H9 (cell line): ENCODE results near the gene BLTP3A. TPM values are rescaled to one million over a fixed set of nuclear protein-coding genes. Genes with fewer than 3 reads are reported as not detected.

ENCODE experiments used
- DNase-seq: peaks from one replicate; pipeline ENCODE4 v3.0.0-alpha.2; 2017
- H2AFZ ChIP-seq: one replicate; pipeline ENCODE4 v1.6.1; 2013; ENCODE audit warnings: mild to moderate bottlenecking, low read length, control low read depth, moderate library complexity
- H2AK5ac ChIP-seq: 2 replicates; pipeline ENCODE4 v1.6.1; 2013; ENCODE audit warnings: low read length, control low read depth, mixed read lengths; ENCODE audit not compliant: insufficient read length
- H2BK120ac ChIP-seq: one replicate; pipeline ENCODE4 v1.6.1; 2013; ENCODE audit warnings: low read depth, mild to moderate bottlenecking, low read length, control low read depth, inconsistent platforms; ENCODE audit not compliant: poor library complexity, severe bottlenecking
- H2BK12ac ChIP-seq: 2 replicates; pipeline ENCODE4 v1.6.1; 2013; ENCODE audit warnings: low read length, control low read depth, mixed read lengths, low read depth; ENCODE audit not compliant: insufficient read length
- H2BK15ac ChIP-seq: 2 replicates; pipeline ENCODE4 v1.6.1; 2013; ENCODE audit warnings: low read depth, low read length, control low read depth
- H2BK20ac ChIP-seq: one replicate; pipeline ENCODE4 v1.6.1; 2013; ENCODE audit warnings: low read depth, mild to moderate bottlenecking, low read length, control low read depth, inconsistent platforms; ENCODE audit not compliant: poor library complexity, severe bottlenecking
- H2BK5ac ChIP-seq: 2 replicates; pipeline ENCODE4 v1.6.1; 2013; ENCODE audit warnings: low read length, control low read depth, mixed read lengths; ENCODE audit not compliant: insufficient read length
- H3K14ac ChIP-seq: 2 replicates; pipeline ENCODE4 v1.6.1; 2013; ENCODE audit warnings: low read length, control low read depth; ENCODE audit not compliant: insufficient read depth
- H3K18ac ChIP-seq: 2 replicates; pipeline ENCODE4 v1.6.1; 2013; ENCODE audit warnings: low read depth, mild to moderate bottlenecking, mixed read lengths, low read length, control low read depth; ENCODE audit not compliant: insufficient read length
- H3K23ac ChIP-seq: 2 replicates; pipeline ENCODE4 v1.6.1; 2013; ENCODE audit warnings: low read length, control low read depth, mixed read lengths, low read depth; ENCODE audit not compliant: insufficient read length
- H3K23me2 ChIP-seq: 2 replicates; pipeline ENCODE4 v1.6.1; 2013; ENCODE audit warnings: low read depth, mild to moderate bottlenecking, mixed read lengths, low read length, control low read depth; ENCODE audit not compliant: insufficient read length, poor library complexity, severe bottlenecking
- H3K27ac ChIP-seq: 2 replicates; pipeline ENCODE4 v1.5.1; 2013; ENCODE audit warnings: low read length, control low read depth, mixed read lengths, low read depth; ENCODE audit not compliant: insufficient read length
- H3K27me3 ChIP-seq: 2 replicates; pipeline ENCODE4 v1.6.1; 2013; ENCODE audit warnings: low read length, control low read depth, inconsistent platforms; ENCODE audit not compliant: insufficient read depth
- H3K4ac ChIP-seq: 2 replicates; pipeline ENCODE4 v1.6.1; 2013; ENCODE audit warnings: low read depth, mild to moderate bottlenecking, control low read depth, inconsistent platforms, low read length, moderate library complexity
- H3K4me1 ChIP-seq: 2 replicates; pipeline ENCODE4 v1.6.1; 2013; ENCODE audit warnings: low read length, control low read depth, inconsistent platforms; ENCODE audit not compliant: insufficient read depth
- H3K4me2 ChIP-seq: 2 replicates; pipeline ENCODE4 v1.6.1; 2013; ENCODE audit warnings: low read length, control low read depth, mixed read lengths; ENCODE audit not compliant: insufficient read length, insufficient read depth
- H3K56ac ChIP-seq: 2 replicates; pipeline ENCODE4 v1.6.1; 2013; ENCODE audit warnings: low read depth, mild to moderate bottlenecking, mixed read lengths, low read length, control low read depth; ENCODE audit not compliant: insufficient read length
- H3K79me1 ChIP-seq: 2 replicates; pipeline ENCODE4 v1.6.1; 2013; ENCODE audit warnings: low read depth, mild to moderate bottlenecking, moderate library complexity, low read length, control low read depth, inconsistent platforms; ENCODE audit not compliant: insufficient read depth, poor library complexity, severe bottlenecking
- H3K79me2 ChIP-seq: 2 replicates; pipeline ENCODE4 v1.6.1; 2013; ENCODE audit warnings: low read length, control low read depth, inconsistent platforms; ENCODE audit not compliant: insufficient read depth
- H3K9ac ChIP-seq: 2 replicates; pipeline ENCODE4 v1.6.1; 2013; ENCODE audit warnings: low read length, control low read depth, mixed read lengths; ENCODE audit not compliant: insufficient read length; ENCODE audit errors: extremely low read depth
- H3K9me3 ChIP-seq: one replicate; pipeline ENCODE4 v1.6.1; 2013; ENCODE audit warnings: low read depth, low read length, inconsistent platforms; ENCODE audit not compliant: control insufficient read depth
- H3T11ph ChIP-seq: one replicate; pipeline ENCODE4 v1.6.1; 2013; ENCODE audit warnings: mild to moderate bottlenecking, low read length, control low read depth, inconsistent platforms
- H4K20me1 ChIP-seq: one replicate; pipeline ENCODE4 v1.6.1; 2013; ENCODE audit not compliant: control insufficient read depth, insufficient read length, insufficient read depth
- H4K5ac ChIP-seq: 2 replicates; pipeline ENCODE4 v1.6.1; 2013; ENCODE audit warnings: low read depth, mild to moderate bottlenecking, mixed read lengths, low read length, control low read depth; ENCODE audit not compliant: insufficient read length
- H4K8ac ChIP-seq: replicated peaks from 2 replicates; pipeline ENCODE4 v1.6.1; 2013; ENCODE audit warnings: low read length, control low read depth, mixed read lengths, low read depth; ENCODE audit not compliant: insufficient read length
- H4K91ac ChIP-seq: 2 replicates; pipeline ENCODE4 v1.6.1; 2013; ENCODE audit warnings: low read depth, mild to moderate bottlenecking, moderate library complexity, mixed read lengths, low read length, control low read depth; ENCODE audit not compliant: insufficient read length
- H3K27ac Mint-ChIP-seq, 3 experiments: 2 replicates in 2 of 3; 3 replicates in 1 of 3; pipeline ENCODE4 v1.8.0; 2020 to 2021; ENCODE audit warnings: mixed read lengths in 3 of 3, mild to moderate bottlenecking in 1 of 3, moderate library complexity in 1 of 3
- H3K27me3 Mint-ChIP-seq: 2 replicates; pipeline ENCODE4 v1.8.0; 2021; ENCODE audit warnings: low read depth, mild to moderate bottlenecking, moderate library complexity, mixed read lengths
- H3K36me3 Mint-ChIP-seq, 3 experiments: 2 replicates in 2 of 3; 3 replicates in 1 of 3; pipeline ENCODE4 v1.8.0; 2020 to 2021; ENCODE audit warnings: low read depth in 3 of 3, mixed read lengths in 3 of 3; ENCODE audit not compliant: insufficient read depth in 1 of 3
- H3K4me1 Mint-ChIP-seq, 2 experiments: 2 replicates each; pipeline ENCODE4 v1.8.0; 2020; ENCODE audit warnings: mixed read lengths in 2 of 2
- H3K4me3 Mint-ChIP-seq, 2 experiments: 2 replicates in 1 of 2; 3 replicates in 1 of 2; pipeline ENCODE4 v1.8.0; 2020 to 2021; ENCODE audit warnings: mild to moderate bottlenecking in 2 of 2, mixed read lengths in 2 of 2, moderate library complexity in 1 of 2
- H3K9me3 Mint-ChIP-seq, 2 experiments: 2 replicates in 1 of 2; 3 replicates in 1 of 2; pipeline ENCODE4 v1.8.0; 2020; ENCODE audit warnings: mild to moderate bottlenecking in 2 of 2, mixed read lengths in 2 of 2, moderate library complexity in 1 of 2
- WGBS: extraction: QIAGEN DNeasy Blood & Tissue Kit; methylation state at CpG from one replicate; pipeline ENCODE4 v1.1.7; 2013; ENCODE audit warnings: missing lambda C conversion rate, low lambda C conversion rate, mixed read lengths; ENCODE audit not compliant: insufficient read length; ENCODE audit errors: extremely low coverage; 5-methylcytosine and 5-hydroxymethylcytosine counted together
- total RNA-seq: library from RNA; stranded (reverse); gene quantifications from 2 replicates; pipeline ENCODE4 v1.2.1, GENCODE V29; 2021
- TF ChIP-seq, protein P1 (sequence below): fragments of 200-600 bp; sonication (generic); conservative IDR thresholded peaks from 3 replicates; pipeline ENCODE4 v1.8.0; 2021; ENCODE audit warnings: antibody characterized with exemption, mild to moderate bottlenecking

Gene BLTP3A
- total RNA-seq, 1 experiment from 2014 or later = 17.8 TPM

DNA sequence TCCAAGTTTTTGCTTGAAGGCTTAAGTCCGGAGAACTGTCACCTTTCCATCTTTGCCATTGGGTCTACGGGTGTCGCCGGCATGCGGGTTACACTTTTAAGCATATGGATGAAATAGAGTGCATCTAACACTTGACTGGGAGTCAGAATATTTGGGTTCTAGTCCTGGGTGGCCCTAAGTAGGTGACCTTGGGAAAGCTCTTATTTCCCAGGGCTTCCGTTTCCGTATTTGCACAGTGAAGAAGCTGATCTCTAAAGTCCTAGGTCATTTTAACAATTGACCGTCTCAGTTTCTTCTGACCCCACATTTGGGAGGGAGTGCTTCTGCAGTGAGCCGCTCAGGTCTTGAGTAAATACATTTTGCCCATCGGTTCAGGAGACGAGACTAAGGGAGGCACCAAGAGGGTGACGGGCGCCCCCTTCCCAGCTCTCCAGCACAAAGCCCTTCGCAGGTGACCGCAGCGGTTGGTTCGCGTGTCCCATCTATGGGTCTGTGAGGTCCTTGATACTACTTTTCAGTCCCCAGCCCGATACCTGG lies 651 bp upstream of the BLTP3A start:
- peaks cover 4 to 8% of the 10 kb centered on the region in 2 experiments; a peak in 4 of 5 replicates for H3K9me3 Mint-ChIP-seq
- TF ChIP-seq, protein P1, sequence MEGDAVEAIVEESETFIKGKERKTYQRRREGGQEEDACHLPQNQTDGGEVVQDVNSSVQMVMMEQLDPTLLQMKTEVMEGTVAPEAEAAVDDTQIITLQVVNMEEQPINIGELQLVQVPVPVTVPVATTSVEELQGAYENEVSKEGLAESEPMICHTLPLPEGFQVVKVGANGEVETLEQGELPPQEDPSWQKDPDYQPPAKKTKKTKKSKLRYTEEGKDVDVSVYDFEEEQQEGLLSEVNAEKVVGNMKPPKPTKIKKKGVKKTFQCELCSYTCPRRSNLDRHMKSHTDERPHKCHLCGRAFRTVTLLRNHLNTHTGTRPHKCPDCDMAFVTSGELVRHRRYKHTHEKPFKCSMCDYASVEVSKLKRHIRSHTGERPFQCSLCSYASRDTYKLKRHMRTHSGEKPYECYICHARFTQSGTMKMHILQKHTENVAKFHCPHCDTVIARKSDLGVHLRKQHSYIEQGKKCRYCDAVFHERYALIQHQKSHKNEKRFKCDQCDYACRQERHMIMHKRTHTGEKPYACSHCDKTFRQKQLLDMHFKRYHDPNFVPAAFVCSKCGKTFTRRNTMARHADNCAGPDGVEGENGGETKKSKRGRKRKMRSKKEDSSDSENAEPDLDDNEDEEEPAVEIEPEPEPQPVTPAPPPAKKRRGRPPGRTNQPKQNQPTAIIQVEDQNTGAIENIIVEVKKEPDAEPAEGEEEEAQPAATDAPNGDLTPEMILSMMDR = peak; percentile 39; the same call in 2 of the 3 replicates
- H3K27me3 Mint-ChIP-seq = no peaks in the 10 kb centered on the region

More for the DNA sequence above, 651 bp upstream of the BLTP3A start:
- Histone ChIP-seq H4K5ac (no peak overlapping the region), H4K91ac (no peak overlapping the region), H3K56ac (no peak overlapping the region), H2BK15ac (no peak overlapping the region), H4K20me1 (no peaks in the 10 kb centered on the region), H4K8ac (no peak overlapping the region), H3K79me2 (no peaks in the 10 kb centered on the region; the same call in 1 of the 2 replicates), H3K9me3 (no peaks in the 10 kb centered on the region), H3K79me1 (no peaks in the 10 kb centered on the region), H3K18ac (peak overlapping the region; percentile 28), H2BK5ac (no peak overlapping the region), H3K4me2 (peak overlapping the region; percentile 70), H2BK12ac (no peak overlapping the region), H3K27me3 (no peaks in the 10 kb centered on the region), H3K23me2 (peaks cover 16% of the 10 kb centered on the region), H2BK20ac (no peak overlapping the region), H2BK120ac (no peak overlapping the region), H3K27ac (no peak overlapping the region), H3K4ac (no peak overlapping the region), H3K14ac (peak overlapping the region; percentile 10; the same call in 1 of the 2 replicates), H3K9ac (peak overlapping the region; percentile 76), H3T11ph (no peak overlapping the region), H3K4me1 (no peaks in the 10 kb centered on the region), H2AK5ac (no peak overlapping the region), H2AFZ (peak overlapping the region; percentile 53), H3K23ac (no peak overlapping the region)
- no CpG with 5 or more reads among the region's 19 CpGs for WGBS
- peak; percentile 66 for DNase-seq
- H3K36me3 Mint-ChIP-seq = peaks cover 0 to 3% (median 3%) of the 10 kb centered on the region in 3 experiments; a peak in 4 of 7 replicates
- H3K4me1 Mint-ChIP-seq = peaks cover 13 to 24% of the 10 kb centered on the region in 2 experiments
- peak overlapping the region; percentile 92 to 98 for H3K4me3 Mint-ChIP-seq
- peak overlapping the region; percentile 95 to 96 (median 95) for H3K27ac Mint-ChIP-seq
